Stimulated activated memory B cell treated with anti-CD40 and anti-IgM and Interleukin-4, amounts not matched to agents 10 μg/mL and 1 μg/mL and 100 μg/mL, for 72 hours (primary cell): ENCODE measurements around the gene AUTS2.

Experiments used
- ATAC-seq: fragments of 150-1000 bp; cut with Tn5 transposase; 2 replicates; pipeline ENCODE4 v1.10.0; 2021
- H3K27ac Mint-ChIP-seq: one replicate; pipeline ENCODE4 v1.8.0; 2022; ENCODE audit warnings: mild to moderate bottlenecking, mixed read lengths
- H3K27me3 Mint-ChIP-seq: one replicate; pipeline ENCODE4 v1.8.0; 2022; ENCODE audit warnings: mixed read lengths
- H3K36me3 Mint-ChIP-seq: one replicate; pipeline ENCODE4 v1.8.0; 2022; ENCODE audit warnings: mixed read lengths
- H3K4me1 Mint-ChIP-seq: one replicate; pipeline ENCODE4 v1.8.0; 2022; ENCODE audit warnings: mixed read lengths
- H3K4me3 Mint-ChIP-seq: one replicate; pipeline ENCODE4 v1.8.0; 2022; ENCODE audit warnings: mild to moderate bottlenecking, moderate library complexity, mixed read lengths
- H3K9me3 Mint-ChIP-seq: one replicate; pipeline ENCODE4 v1.8.0; 2022; ENCODE audit warnings: mixed read lengths

AUTS2 gene

DNA sequence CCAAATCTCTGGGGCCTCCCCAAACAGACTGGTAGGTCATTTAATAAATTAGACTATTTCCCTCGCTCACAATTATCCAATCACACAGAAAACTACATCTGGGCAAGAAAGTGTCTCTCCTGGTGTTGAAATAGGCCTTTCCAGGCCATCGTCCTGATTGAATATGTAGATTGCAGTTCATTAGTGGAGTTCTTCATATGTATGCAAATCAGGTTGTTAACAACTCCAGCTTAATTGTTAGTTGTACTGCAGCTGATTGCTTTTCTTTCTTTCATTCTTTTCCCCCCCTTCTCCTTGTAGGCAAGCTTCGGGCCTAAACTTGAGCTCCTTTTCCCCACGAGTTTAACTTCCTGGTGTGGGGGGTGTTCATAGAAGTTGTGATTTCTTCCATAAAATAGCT is 1174.6 kb downstream of the AUTS2 start:
- no peak for ATAC-seq
- Mint-ChIP-seq H3K27ac (no peak overlapping the region), H3K9me3 (no peaks in the 10 kb centered on the region), H3K36me3 (peaks cover 31% of the 10 kb centered on the region), H3K4me1 (peaks cover 14% of the 10 kb centered on the region), H3K27me3 (no peaks in the 10 kb centered on the region), H3K4me3 (no peak overlapping the region)

DNA sequence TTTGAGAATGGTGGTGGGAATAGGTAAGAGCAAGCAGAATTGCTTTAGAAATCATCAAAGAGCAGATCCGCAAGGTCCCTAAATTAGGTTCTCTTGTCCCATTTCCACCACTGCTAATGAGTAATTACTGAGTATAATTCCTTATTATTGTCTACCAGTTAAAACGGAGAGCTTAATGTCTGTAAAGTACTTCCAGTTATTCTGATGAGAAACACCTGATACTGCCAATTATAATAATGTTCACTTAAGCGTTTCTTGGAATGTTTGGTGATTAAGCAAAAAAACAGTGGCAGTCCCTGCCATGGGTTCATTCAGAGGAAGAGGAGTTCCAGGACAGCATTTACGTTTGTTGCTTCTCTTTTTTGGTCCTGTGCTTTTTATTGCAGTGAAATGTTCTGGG is 1175.1 kb downstream of the AUTS2 start:
- Mint-ChIP-seq H3K4me1 (peaks cover 14% of the 10 kb centered on the region), H3K4me3 (no peak overlapping the region), H3K36me3 (peaks cover 34% of the 10 kb centered on the region), H3K9me3 (no peaks in the 10 kb centered on the region), H3K27me3 (no peaks in the 10 kb centered on the region), H3K27ac (no peak overlapping the region)
- no peak for ATAC-seq

DNA sequence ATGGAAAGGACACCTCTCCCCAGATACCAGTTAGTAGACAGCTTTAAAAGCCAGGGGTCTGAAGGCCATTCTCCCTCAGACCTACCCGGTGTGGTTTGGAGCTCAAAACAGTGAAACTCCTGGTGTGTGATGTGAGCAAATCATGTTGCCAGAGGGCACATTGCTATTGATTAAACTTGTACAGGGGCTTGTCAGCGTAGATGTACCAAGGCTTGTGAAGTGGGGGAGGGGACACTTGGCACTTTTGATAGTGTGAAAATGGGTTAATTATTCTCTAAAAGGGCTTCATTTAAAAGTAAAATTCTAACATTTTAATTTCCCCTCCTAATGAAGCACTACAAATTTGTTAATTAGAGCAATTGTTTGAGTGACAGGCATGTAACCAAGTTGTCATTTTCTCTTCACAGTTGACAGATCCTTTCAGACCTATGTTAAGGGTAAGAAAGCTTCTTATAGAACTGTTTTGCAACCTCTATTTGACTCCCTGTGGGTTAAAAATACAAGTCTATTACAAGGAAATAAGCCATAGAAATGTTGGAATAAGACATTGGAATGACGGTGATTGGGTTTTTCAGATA is 1176.8 kb downstream of the AUTS2 start:
- Mint-ChIP-seq H3K27ac (no peak overlapping the region), H3K4me1 (peaks cover 20% of the 10 kb centered on the region), H3K4me3 (no peak overlapping the region), H3K27me3 (no peaks in the 10 kb centered on the region), H3K9me3 (no peaks in the 10 kb centered on the region), H3K36me3 (peaks cover 45% of the 10 kb centered on the region)
- ATAC-seq = no peak

DNA sequence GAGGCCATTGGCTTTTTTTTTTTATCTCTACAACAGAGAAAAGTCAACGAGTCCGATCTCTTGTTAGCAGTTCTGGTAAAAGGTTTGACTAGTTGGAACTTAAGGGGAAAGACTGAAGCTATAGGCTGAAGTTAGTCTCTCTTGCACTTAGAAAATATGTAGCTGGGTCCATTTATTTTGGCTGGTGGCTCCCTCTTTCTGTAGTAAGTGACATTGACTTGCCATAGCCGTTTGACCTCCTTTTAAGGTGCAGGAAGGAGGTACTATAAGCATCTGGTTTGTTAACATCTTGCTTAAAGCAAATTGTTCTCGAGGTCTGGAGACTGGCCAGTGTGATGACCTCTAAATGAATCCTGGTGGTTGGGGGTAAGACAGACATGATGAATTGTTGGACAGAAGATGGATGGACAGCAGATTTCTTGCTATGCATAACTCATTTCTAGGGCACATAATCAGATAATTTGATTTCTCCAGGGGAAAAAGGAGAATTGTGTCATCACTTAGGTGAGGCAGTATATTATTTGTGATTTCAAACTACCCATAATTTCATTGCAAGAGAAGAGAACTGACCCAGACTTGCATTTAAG is 1177.4 kb downstream of the AUTS2 start:
- Mint-ChIP-seq H3K9me3 (no peaks in the 10 kb centered on the region), H3K4me3 (no peak overlapping the region), H3K27me3 (no peaks in the 10 kb centered on the region), H3K4me1 (peaks cover 20% of the 10 kb centered on the region), H3K27ac (no peak overlapping the region), H3K36me3 (peaks cover 47% of the 10 kb centered on the region)
- ATAC-seq = no peak

DNA sequence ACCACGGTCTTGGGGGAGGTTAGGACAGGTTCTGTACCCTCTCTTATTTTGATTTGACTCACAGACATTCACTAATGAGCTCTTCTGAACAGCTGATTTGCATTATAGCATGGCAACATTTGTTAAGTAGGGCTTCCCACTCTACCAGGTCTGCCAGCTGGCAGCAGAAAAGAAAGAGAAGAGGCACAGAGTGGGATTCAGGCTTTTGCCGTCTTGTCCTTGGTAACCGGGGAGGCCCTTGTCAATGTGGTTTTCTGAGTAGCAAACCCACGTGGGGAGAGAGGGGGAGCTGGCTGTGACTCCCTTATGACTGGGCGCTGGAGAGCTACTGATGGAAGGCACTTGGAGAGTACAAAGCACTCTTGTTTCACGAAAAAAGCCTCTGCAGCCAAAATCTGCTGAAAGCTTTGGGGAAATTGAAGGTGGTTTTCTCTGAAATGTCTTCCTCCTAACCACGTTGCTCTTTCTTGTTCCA is 1178.4 kb downstream of the AUTS2 start:
- ATAC-seq = peak; percentile 50
- Mint-ChIP-seq H3K4me3 (no peak overlapping the region), H3K27ac (peak overlapping the region; percentile 28), H3K27me3 (no peaks in the 10 kb centered on the region), H3K36me3 (peaks cover 41% of the 10 kb centered on the region), H3K9me3 (no peaks in the 10 kb centered on the region), H3K4me1 (peaks cover 20% of the 10 kb centered on the region)

DNA sequence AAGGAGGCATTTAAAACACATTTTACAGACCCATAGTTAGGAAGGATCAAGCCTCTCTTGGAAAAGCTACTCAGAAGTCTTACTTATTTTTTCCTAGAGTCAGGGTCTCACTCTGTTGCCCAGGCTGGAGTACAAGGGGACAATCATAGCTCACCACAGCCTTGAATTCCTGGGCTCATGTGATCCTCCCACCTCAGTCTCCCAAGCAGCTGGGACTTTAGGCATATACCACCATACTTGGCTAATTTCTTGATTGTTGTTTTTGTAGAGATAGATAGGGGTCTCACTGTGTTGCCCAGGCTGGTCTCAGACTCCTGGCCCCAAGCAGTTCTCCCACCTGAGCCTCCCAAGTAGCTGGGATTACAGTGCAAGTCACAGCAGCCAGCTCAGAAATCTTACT is 1179.0 kb downstream of the AUTS2 start:
- peak overlapping the region; percentile 28 for H3K27ac Mint-ChIP-seq
- peaks cover 35% of the 10 kb centered on the region for H3K36me3 Mint-ChIP-seq
- H3K4me3 Mint-ChIP-seq = no peak overlapping the region
- no peaks in the 10 kb centered on the region for H3K9me3 Mint-ChIP-seq
- H3K27me3 Mint-ChIP-seq = no peaks in the 10 kb centered on the region
- peaks cover 20% of the 10 kb centered on the region for H3K4me1 Mint-ChIP-seq
- ATAC-seq = no peak

DNA sequence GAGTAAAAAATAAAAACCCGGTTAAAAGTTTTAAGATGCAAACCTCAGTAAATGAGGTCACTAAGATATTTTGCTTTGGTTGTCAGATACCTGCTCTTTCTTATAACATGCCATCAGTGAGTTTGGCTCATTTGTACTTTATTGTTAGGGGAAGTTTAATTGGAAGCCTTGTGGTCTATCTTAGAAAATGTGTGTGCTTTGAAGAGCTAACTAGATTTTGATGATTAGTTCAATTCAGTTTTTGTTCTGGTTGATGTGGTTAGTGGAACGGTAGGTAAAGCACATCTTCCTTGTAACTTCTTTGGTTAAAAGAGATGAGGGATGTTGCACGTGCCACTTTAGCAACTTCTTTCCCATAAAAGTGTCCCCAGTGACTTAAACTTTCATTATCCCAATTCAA is 1180.3 kb downstream of the AUTS2 start:
- Mint-ChIP-seq H3K4me3 (no peak overlapping the region), H3K27ac (no peak overlapping the region), H3K36me3 (peaks cover 34% of the 10 kb centered on the region), H3K27me3 (no peaks in the 10 kb centered on the region), H3K9me3 (no peaks in the 10 kb centered on the region), H3K4me1 (peaks cover 20% of the 10 kb centered on the region)
- ATAC-seq = no peak

DNA sequence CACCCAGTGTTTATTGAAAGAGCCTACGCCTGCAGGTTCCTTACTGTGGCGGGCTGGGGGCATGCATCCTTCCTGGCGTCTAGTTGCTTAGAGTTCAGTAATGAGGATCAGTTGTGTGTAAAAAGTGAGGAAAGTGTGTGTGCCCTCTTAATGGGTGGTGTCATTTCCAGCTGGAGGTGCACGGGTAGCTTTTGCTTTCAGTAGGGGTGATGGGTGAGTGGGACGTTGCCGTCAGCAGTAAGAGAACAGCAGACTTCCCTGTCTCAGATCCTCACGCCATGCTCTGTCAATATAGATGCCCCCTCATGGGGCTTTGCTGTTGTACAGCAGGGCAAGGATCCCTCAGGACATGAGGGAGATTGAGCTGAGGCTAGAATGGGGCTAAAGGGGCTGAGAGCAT is 1181.0 kb downstream of the AUTS2 start:
- Mint-ChIP-seq H3K9me3 (no peaks in the 10 kb centered on the region), H3K4me1 (peaks cover 20% of the 10 kb centered on the region), H3K4me3 (peak overlapping the region; percentile 66), H3K27me3 (no peaks in the 10 kb centered on the region), H3K27ac (peak overlapping the region; percentile 64), H3K36me3 (peaks cover 29% of the 10 kb centered on the region)
- ATAC-seq = peak; percentile 54

DNA sequence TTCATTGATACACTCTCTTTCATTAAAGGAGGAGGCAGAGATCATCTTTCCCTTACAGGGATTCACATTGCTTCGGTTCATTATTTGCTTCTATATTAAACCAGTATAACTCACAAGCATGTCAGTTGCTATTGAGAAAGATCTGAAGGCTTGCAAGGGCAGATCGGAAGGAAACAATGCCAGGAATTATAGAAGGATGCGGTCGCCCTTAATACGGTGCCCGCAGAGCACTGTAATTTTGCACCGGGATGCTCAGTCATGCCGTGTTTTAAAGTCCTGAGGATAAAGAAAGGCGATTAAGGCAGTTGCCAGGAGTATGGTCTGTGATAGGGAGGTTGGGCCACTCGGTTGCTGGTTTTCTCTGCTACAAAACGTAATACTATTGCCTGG is 1183.6 kb downstream of the AUTS2 start:
- Mint-ChIP-seq H3K4me3 (no peak overlapping the region), H3K4me1 (peaks cover 8% of the 10 kb centered on the region), H3K27me3 (no peaks in the 10 kb centered on the region), H3K36me3 (peaks cover 46% of the 10 kb centered on the region), H3K9me3 (no peaks in the 10 kb centered on the region), H3K27ac (no peak overlapping the region)
- no peak for ATAC-seq

DNA sequence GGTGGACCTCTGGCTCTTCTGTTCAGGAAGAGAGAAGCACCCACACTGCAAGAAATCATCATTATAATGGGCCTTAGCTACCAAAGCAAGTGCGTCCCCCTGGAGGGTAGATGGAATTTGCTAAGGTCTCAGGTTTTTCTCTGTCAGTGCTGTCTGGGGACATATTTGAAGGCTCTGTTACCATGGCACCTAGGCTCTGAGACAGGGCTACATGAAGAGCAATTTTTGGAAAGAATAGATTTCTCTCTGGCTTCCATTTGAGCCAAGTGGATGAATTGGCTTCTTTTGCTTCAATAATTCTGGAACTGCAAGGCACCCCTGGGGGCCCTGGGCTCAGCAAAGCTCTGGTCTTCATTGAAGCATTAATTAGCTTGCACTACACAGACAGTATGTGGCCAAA is 1184.5 kb downstream of the AUTS2 start:
- H3K4me1 Mint-ChIP-seq = peaks cover 6% of the 10 kb centered on the region
- ATAC-seq = no peak
- H3K4me3 Mint-ChIP-seq = no peak overlapping the region
- no peaks in the 10 kb centered on the region for H3K9me3 Mint-ChIP-seq
- peaks cover 46% of the 10 kb centered on the region for H3K36me3 Mint-ChIP-seq
- no peaks in the 10 kb centered on the region for H3K27me3 Mint-ChIP-seq
- H3K27ac Mint-ChIP-seq = no peak overlapping the region

DNA sequence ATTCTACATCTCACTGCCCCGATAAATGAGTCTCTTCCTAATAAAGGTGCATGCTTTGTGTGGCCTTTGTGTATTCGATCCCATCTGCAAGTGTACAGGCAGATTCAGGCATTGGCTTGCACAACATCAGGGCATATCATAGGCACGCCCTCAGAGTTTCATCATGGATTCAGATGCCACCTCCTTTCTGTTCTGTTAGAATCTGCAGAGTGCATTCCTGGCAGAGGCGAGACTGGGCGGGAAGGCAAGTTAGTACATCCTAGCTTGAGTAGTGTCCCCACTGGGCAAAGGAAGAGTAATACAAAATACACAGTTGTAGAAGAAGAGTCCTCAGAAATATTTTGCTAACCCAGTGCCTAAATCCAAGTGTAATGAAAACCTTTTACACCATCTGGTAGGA is 1187.2 kb downstream of the AUTS2 start:
- peaks cover 54% of the 10 kb centered on the region for H3K36me3 Mint-ChIP-seq
- ATAC-seq = no peak
- H3K4me3 Mint-ChIP-seq = no peak overlapping the region
- H3K27me3 Mint-ChIP-seq = no peaks in the 10 kb centered on the region
- no peaks in the 10 kb centered on the region for H3K4me1 Mint-ChIP-seq
- H3K27ac Mint-ChIP-seq = no peak overlapping the region
- H3K9me3 Mint-ChIP-seq = no peaks in the 10 kb centered on the region

DNA sequence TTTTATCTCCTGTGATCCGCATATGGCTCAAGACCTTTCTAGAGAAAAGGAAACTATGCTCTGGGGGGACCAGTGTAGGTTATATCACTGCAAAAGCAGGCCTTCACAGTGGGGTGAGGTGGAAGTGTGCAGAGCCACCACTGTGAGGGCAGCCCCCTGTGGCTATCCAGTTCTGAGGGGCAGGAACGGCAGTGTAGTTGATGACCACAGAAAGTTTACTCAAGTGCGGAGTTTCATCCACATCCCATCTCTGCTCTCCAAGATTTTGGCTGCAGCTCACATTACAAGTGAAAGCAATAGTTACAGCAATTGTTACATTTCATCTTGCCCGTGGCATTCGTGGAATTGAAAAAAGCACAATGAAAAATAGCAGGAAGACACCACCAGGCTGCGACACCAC is 1187.8 kb downstream of the AUTS2 start:
- ATAC-seq = no peak
- Mint-ChIP-seq H3K36me3 (peaks cover 61% of the 10 kb centered on the region), H3K9me3 (no peaks in the 10 kb centered on the region), H3K4me1 (no peaks in the 10 kb centered on the region), H3K27me3 (no peaks in the 10 kb centered on the region), H3K4me3 (no peak overlapping the region), H3K27ac (no peak overlapping the region)

DNA sequence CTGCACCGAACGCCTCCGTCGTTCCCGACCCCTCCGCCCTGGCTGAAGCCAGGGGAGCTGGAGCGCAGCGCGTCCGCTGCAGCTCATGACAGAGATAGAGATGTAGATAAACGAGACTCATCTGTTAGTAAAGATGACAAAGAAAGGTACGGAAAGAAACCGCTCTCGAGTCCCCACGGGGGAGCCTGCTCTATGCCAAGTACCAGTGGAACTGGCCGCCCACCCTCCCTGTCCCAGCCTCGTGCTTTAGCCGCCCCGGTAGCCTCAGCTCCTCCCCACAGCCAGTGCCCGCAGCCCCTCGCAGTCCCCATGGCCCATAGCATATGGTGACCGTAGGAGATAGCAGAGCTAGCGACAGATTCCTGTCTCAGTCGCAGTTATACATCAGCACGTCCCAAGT is 1189.0 kb downstream of the AUTS2 start:
- Mint-ChIP-seq H3K36me3 (peaks cover 63% of the 10 kb centered on the region), H3K4me3 (no peak overlapping the region), H3K27ac (no peak overlapping the region), H3K9me3 (no peaks in the 10 kb centered on the region), H3K27me3 (no peaks in the 10 kb centered on the region), H3K4me1 (no peaks in the 10 kb centered on the region)
- ATAC-seq = no peak

DNA sequence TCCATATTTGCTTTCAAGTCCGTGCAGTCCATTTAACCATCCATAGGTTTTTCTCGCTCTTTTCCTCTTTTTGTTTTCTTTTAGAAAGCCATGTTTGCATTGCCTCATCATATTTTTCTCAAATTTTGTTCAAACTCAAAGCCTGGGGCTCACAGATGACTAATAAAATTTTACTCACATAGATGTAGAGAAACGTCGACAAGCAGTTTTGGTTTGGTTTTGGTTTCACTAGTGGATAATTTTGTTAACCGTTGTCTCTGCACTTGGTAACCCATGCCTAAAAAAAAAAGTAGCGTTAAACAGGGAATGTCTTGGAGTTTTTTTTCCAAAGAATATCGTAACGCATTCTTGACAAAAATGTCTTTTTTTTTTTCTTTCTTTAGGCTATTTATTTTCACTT is 1189.5 kb downstream of the AUTS2 start:
- H3K36me3 Mint-ChIP-seq = peaks cover 63% of the 10 kb centered on the region
- H3K27ac Mint-ChIP-seq = no peak overlapping the region
- no peak for ATAC-seq
- H3K4me1 Mint-ChIP-seq = no peaks in the 10 kb centered on the region
- no peaks in the 10 kb centered on the region for H3K27me3 Mint-ChIP-seq
- no peaks in the 10 kb centered on the region for H3K9me3 Mint-ChIP-seq
- no peak overlapping the region for H3K4me3 Mint-ChIP-seq

DNA sequence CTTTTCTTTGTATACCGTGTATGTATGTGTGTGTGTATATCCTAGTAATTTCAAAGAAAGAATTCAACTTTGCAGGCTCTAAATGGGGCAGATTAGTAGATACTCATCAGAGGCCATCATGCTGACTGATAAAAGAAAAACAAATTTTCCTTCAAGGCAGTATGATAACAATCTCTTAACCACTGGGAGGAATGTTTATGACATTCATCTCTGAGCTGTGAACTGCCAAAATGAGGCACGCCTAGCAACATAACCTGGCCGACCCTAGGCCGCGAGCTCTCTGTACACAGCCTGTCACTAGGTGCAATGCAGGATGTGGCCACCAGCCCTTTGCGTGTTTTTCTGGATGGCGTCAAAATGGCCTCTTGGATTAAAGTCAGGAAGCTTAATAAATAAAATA is 1190.0 kb downstream of the AUTS2 start:
- H3K27ac Mint-ChIP-seq = no peak overlapping the region
- H3K4me3 Mint-ChIP-seq = no peak overlapping the region
- H3K36me3 Mint-ChIP-seq = peaks cover 63% of the 10 kb centered on the region
- H3K27me3 Mint-ChIP-seq = no peaks in the 10 kb centered on the region
- no peaks in the 10 kb centered on the region for H3K9me3 Mint-ChIP-seq
- no peaks in the 10 kb centered on the region for H3K4me1 Mint-ChIP-seq
- no peak for ATAC-seq

DNA sequence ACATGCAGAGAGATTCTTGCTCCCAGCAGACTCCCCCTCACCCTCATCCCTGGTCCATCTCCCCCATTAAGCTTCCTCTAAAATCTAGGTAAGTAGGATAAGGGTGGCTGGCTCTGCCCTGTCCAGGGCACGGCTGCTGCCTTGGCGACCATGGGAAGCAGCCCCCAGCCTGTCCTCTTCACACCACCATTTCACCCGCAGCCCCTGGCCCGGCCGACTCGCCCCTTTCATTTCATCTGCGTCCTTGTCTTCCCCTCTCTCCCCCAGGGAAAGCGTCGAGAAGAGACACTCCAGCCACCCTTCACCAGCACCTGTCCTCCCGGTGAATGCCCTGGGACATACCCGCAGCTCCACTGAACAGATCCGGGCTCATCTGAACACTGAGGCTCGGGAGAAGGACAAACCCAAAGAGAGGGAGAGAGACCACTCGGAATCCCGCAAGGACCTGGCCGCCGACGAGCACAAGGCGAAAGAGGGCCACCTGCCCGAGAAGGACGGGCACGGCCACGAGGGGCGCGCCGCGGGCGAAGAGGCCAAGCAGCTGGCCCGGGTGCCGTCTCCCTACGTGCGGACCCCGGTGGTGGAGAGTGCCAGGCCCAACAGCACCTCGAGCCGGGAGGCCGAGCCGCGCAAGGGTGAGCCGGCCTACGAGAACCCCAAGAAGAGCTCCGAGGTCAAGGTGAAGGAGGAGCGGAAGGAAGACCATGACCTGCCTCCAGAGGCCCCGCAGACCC is 1191.4 kb downstream of the AUTS2 start:
- ATAC-seq = no peak

More for the DNA sequence above, 1191.4 kb downstream of the AUTS2 start:
- Mint-ChIP-seq H3K4me3 (no peak overlapping the region), H3K27ac (no peak overlapping the region), H3K4me1 (no peaks in the 10 kb centered on the region), H3K36me3 (peaks cover 63% of the 10 kb centered on the region), H3K27me3 (no peaks in the 10 kb centered on the region), H3K9me3 (no peaks in the 10 kb centered on the region)
